ENCODE results near the gene NSMF.

NSMF gene

GRCh38 chr9:137459152-137459600 is at the start of gene NSMF:
Gene NSMF, minus strand, starts transcription at chr9:137459334. Its CDS starts 232 bp downstream, at chr9:137459102.
- Histone ChIP-seq H3K27ac (peak within 1 kb of the TSS; percentile 81), H3K9me3 (ENCODE audit: severe bottlenecking) (no peaks in the 10 kb centered on the region), H3K4me3 (ENCODE audit: low read depth, low read length) (peak within 1 kb of the TSS; percentile 69), H3K36me3 (peaks cover 35% of the 10 kb centered on the region), H3K27me3 (ENCODE audit: insufficient read depth, low read depth, severe bottlenecking) (no peaks in the 10 kb centered on the region)
- peak; percentile 91 for DNase-seq
- no peak for TF ChIP-seq CTCF (IDR thresholded peaks at IDR 0.05; ENCODE audit: low read depth, low read length)

- H3K4me3 ChIP-seq (ENCODE audit: low read depth, low read length) = no peak overlapping the region
- no peak for TF ChIP-seq CTCF (IDR thresholded peaks at IDR 0.05; ENCODE audit: low read depth, low read length)
- no peaks in the 10 kb centered on the region for H3K27me3 ChIP-seq (ENCODE audit: insufficient read depth, low read depth, severe bottlenecking)
- DNase-seq = no peak
- H3K27ac ChIP-seq = no peak overlapping the region
- no peaks in the 10 kb centered on the region for H3K36me3 ChIP-seq
- H3K9me3 ChIP-seq (ENCODE audit: severe bottlenecking) = no peaks in the 10 kb centered on the region
Observed at GRCh38 chr9:137506702-137507171, 47.6 kb upstream of the NSMF start.

GRCh38 chr9:137506274-137506673 is 47.1 kb upstream of the NSMF start:
- Histone ChIP-seq H3K9me3 (ENCODE audit: severe bottlenecking) (no peaks in the 10 kb centered on the region), H3K36me3 (no peaks in the 10 kb centered on the region), H3K4me3 (ENCODE audit: low read depth, low read length) (no peak overlapping the region), H3K27me3 (ENCODE audit: insufficient read depth, low read depth, severe bottlenecking) (no peaks in the 10 kb centered on the region), H3K27ac (no peak overlapping the region)
- no peak for TF ChIP-seq CTCF (IDR thresholded peaks at IDR 0.05; ENCODE audit: low read depth, low read length)
- DNase-seq = no peak

- no peak for DNase-seq
- no peak for TF ChIP-seq CTCF (IDR thresholded peaks at IDR 0.05; ENCODE audit: low read depth, low read length)
- no peaks in the 10 kb centered on the region for H3K27me3 ChIP-seq (ENCODE audit: insufficient read depth, low read depth, severe bottlenecking)
- H3K4me3 ChIP-seq (ENCODE audit: low read depth, low read length) = no peak overlapping the region
- H3K36me3 ChIP-seq = no peaks in the 10 kb centered on the region
- H3K9me3 ChIP-seq (ENCODE audit: severe bottlenecking) = no peaks in the 10 kb centered on the region
- H3K27ac ChIP-seq = no peak overlapping the region
Observed at GRCh38 chr9:137505421-137506140, 46.4 kb upstream of the NSMF start.

- no peak for DNase-seq
- H3K4me3 ChIP-seq (ENCODE audit: low read depth, low read length) = no peak overlapping the region
- no peaks in the 10 kb centered on the region for H3K9me3 ChIP-seq (ENCODE audit: severe bottlenecking)
- H3K27ac ChIP-seq = no peak overlapping the region
- no peaks in the 10 kb centered on the region for H3K36me3 ChIP-seq
- no peaks in the 10 kb centered on the region for H3K27me3 ChIP-seq (ENCODE audit: insufficient read depth, low read depth, severe bottlenecking)
- TF ChIP-seq CTCF (IDR thresholded peaks at IDR 0.05; ENCODE audit: low read depth, low read length) = no peak
Observed at GRCh38 chr9:137504432-137504777, 45.3 kb upstream of the NSMF start.

Measured in WERI-Rb-1 (cell line).